HG03159 (cell line): ENCODE measurements around the gene UGT1A4.

Experiments used
- ATAC-seq: cut with Tn5 transposase; IDR thresholded peaks from one replicate; pipeline ENCODE4 v1.9.1; 2021; ENCODE audit warnings: mild to moderate bottlenecking, moderate library complexity; ENCODE audit not compliant: unreplicated experiment

Gene UGT1A4

GRCh38 chr2:233779722-233780121 is 61.2 kb downstream of the UGT1A4 start:
- no peak for ATAC-seq

DNA sequence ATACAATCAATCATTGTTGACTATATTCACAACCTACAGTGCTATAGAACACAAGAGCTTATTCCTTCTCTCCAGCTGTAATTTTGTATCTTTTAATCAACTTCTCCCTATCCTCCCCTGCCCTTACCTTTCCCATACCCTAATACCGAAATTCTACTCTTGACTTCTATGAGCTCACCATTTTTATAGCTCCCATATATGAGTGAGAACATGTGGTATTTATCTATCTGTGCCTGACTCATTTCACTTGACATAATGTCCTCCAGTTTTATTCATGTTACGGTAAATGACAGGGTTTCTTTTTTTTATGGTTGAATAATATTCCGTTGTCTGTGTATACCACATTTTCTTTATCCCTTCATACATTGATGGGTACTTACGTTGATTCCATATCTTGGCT is 62.2 kb downstream of the UGT1A4 start:
- no peak for ATAC-seq

GRCh38 chr2:233789554-233789953 is 71.0 kb downstream of the UGT1A4 start:
- ATAC-seq = no peak

DNA sequence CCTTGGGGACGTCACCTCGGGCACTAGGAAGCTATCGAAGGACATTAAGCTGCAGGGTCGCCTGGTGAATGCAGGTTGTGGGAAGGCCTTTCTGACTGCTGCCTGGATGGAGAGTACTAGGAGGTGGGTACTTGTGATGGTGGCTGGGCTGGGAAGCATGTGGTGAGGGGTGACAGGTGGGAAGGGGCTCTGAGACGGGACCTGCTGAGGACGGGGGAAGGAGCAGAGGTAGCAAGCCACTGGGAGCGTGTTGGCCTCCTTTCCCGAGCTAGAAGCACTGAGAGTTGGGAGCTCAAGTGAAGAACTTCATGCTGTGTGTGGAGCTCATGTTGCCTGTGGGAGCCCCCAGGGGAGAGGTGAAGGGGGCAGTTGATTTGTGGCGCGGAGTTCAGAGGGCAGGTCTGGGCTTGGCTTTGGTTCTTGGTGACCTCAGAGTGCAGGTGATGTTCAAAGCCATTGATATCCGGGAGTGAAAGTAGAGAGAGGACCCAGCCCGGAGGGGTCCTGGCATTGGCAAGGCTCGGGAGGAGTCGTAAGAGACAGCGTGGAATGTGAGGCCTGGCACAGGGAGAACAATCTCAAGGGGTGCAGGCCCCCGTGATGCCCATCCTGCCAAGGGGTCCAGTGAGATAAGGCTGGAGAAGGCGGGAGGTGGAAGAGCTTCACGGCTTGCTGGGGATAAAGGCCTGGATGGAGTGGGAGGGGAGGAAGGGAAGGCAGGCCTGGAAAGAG is 72.8 kb downstream of the UGT1A4 start:
- no peak for ATAC-seq

- no peak for ATAC-seq
These were observed 73.4 kb downstream of the UGT1A4 start for GRCh38 chr2:233791883-233792329.

GRCh38 chr2:233792720-233793119 is 74.2 kb downstream of the UGT1A4 start:
- ATAC-seq = no peak

GRCh38 chr2:233793465-233794127 is 75.1 kb downstream of the UGT1A4 start:
- no peak for ATAC-seq

GRCh38 chr2:233794128-233794658 is 75.7 kb downstream of the UGT1A4 start:
- no peak for ATAC-seq

DNA sequence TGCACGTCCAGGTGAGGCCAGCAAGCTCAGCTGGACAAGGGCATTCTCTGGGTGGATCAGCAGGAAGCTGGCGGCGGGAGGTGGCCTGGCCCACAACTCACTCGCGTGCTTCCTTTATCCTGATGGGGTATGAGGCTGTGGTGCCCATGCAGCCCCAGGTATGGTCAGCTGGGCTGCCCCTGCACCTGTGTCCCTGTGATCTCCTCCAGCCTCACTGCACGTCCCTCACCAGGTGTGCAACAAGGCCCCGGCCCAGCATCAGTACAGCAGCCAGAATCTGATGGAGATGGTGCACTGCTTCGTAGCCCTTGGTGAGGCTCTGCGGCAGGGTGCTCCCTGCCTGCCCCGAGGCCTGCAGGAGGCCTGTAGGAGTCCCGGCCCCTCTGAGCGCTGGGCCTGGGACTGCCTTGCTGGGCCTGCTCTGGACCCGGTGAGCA is 77.2 kb downstream of the UGT1A4 start:
- no peak for ATAC-seq

DNA sequence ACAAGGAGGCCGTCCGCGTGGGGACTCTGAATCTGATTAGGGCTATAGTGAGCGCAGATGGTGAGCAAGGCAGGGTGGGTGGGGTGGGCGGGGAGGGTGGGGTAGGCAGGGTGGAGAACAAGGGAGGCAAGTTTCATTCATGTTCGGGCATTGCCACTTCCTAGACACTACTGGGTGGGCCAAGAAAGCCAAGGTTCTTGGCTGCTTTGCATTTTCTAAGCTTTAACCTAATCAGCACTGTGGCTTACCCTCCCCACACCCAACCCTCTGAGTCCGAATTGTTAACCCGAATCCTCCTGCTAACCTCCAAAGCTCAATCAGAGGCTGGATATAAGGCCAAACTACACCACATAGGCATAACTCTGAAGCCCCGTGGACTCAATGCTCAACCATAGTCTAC is 77.7 kb downstream of the UGT1A4 start:
- no peak for ATAC-seq

DNA sequence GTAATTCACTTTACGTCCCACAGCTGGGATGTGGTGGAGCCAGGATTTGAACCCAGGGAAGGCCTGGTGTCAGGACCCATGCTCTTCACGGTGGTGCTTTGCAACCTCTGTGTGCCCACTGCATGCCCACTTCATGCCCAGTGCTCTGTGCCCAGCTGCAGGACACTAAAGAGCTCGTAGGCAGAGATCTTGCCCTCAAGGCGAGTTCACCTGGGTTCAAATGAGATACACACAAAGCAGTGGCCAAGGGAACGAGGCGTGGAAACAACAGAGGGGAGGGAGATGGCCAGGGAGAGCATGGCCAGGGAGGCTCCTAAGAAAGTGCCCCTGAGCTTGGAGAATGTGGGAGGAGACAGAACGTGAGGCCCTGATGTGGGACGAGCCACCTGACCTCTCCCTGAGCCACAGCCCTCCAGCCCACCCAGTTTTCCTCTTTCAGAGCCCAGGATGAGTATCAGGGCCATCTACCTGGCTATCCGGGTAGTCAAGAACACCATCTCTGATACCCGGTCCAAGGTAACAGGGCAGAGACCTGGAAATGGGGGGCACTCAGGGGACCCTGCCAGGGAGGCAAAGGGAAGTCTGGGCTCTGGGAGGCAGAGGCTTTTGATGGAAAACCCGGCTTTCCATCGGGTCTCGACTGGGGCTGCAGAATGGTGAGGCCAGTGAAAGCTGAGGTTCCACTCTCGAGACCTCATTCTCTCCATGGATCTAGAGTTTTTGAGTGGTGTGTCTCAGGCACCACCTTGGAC is 80.0 kb downstream of the UGT1A4 start:
- no peak for ATAC-seq

DNA sequence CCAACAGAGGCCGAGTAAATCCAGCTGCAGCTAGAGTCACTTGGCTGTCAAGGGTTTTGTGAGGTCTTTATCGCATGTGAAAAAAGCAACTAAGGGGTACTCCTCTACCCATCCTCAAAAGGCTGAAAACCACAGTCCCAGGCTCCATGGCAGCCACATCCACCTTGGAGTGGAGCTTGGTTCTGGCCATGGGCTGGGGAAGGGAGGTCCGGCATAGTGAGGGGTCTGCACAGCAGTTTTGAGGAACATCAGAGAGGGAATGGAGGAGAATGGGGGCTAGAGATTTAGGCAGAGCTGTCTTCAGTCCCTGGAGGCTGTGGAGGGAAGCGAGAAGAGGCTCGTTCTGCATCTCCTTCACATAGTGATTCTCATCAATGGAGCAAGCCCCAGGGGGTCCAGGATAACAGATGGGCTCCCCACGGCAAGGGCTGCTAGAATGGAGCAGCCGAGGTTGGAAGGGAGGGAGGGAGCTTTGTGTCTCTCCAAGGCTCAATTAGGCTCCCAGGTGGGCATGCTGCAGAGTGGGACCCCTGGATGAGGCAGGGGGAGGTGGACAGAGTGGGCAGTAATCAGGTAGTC is 80.6 kb downstream of the UGT1A4 start:
- no peak for ATAC-seq

GRCh38 chr2:233799716-233800115 is 81.2 kb downstream of the UGT1A4 start:
- no peak for ATAC-seq

DNA sequence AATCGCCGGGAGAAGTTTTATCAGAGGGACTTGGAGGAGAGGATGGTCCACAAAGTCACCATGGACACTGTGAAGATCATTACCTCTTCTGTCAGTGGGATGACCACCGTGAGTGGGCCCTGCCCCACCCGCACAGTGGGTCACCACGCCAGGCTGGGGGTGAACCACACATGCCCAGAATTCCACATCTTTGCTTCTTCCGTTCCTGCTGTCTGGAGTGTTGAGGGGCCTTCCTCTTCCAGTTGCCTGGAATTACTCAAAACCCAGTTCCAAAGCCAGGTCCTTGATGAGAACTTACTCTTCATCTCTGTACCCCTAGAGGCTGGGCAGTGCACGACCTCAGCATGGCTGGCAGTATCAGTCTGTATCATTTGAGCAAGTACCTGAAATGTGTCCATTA is 81.7 kb downstream of the UGT1A4 start:
- ATAC-seq = no peak

- peak; percentile 50 for ATAC-seq
These were observed 83.0 kb downstream of the UGT1A4 start for GRCh38 chr2:233801357-233802131.

GRCh38 chr2:233802132-233802815 is 83.7 kb downstream of the UGT1A4 start:
- ATAC-seq = no peak

GRCh38 chr2:233803292-233803911 is 84.9 kb downstream of the UGT1A4 start:
- ATAC-seq = no peak

- ATAC-seq = no peak
These were observed 85.5 kb downstream of the UGT1A4 start for GRCh38 chr2:233803994-233804393.

- ATAC-seq = no peak
These were observed 88.8 kb downstream of the UGT1A4 start for GRCh38 chr2:233807215-233807865.
